GM19395 (cell line): Measurements from ENCODE around the gene ZMYM4.
"Not testable (repeated sequence)": the region's sequence is repeated elsewhere in the genome, so short reads cannot be mapped to it uniquely, and the experiment has no call there.

Experiments used
- ATAC-seq: cut with Tn5 transposase; IDR thresholded peaks from one replicate; pipeline ENCODE4 v1.9.1; 2021; ENCODE audit warnings: mild to moderate bottlenecking, moderate library complexity; ENCODE audit not compliant: unreplicated experiment

The ZMYM4 gene

DNA sequence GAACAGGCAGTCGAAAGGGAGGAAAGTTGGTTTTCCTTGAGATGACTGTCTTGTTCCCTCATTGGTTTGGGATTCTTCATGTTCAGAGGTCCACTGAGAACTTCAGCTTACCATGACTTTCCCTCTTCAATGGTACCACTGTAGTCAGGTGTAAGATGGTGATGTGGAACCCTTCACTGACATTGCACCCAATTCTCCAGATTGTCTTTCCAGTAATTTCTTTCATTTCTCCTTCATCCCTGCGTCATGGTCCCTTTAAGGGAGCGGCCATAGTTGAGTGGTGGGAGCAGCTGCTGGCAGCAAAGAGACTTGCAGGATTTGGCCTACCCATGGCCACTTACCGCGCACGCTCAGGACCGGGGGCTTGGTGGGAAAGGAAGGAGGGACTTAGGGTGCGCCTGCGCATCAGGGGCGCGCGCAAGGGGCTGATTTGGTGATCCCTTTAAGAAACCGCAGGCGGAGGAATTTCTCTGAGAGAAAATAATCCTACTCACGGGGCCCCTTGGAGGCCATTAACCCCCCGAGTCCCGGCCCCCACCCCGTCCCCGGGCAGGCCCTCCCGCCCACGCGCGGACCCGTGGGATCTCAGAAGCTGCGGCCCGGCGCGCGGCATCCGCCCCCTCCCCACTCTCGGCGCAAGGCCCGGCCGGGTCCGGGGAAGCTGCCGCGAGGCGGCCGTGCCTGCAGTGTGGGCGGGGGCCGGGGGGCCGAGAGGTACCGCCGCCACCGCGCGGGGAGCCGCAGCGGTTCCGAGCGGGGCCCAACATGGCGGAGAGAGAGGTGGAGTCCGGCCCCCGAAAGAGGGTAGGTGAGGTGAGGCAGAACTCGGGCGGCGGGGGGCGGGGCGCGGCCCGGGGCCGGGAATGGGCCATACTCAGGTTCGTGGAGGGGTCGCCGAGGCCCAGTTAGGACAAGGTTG is at the start of gene ZMYM4:
ZMYM4 (plus strand) TSS at position 428 of the 919 bp plus-strand sequence; CDS start at position 766, 338 bp downstream.
- ATAC-seq: peak; percentile 87

DNA sequence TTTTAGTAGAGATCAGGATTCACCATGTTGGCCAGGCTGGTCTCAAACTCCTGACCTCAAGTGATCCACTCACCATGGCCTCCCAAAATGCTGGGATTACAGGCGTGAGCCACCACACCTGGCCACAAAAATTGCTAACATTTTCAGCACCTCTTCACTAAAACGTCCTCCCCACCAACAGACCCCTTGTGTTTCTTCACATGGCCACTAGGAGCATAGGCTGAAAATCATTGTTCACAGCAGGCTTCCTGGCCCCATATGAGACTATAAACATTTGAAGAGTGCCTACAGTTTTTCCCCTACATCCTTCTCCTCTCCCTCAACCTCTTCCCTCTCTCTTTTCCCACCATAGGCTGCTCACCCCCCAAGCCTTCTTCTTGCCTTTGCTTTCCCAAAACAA is 47.5 kb upstream of the ZMYM4 start:
- no peak for ATAC-seq

DNA sequence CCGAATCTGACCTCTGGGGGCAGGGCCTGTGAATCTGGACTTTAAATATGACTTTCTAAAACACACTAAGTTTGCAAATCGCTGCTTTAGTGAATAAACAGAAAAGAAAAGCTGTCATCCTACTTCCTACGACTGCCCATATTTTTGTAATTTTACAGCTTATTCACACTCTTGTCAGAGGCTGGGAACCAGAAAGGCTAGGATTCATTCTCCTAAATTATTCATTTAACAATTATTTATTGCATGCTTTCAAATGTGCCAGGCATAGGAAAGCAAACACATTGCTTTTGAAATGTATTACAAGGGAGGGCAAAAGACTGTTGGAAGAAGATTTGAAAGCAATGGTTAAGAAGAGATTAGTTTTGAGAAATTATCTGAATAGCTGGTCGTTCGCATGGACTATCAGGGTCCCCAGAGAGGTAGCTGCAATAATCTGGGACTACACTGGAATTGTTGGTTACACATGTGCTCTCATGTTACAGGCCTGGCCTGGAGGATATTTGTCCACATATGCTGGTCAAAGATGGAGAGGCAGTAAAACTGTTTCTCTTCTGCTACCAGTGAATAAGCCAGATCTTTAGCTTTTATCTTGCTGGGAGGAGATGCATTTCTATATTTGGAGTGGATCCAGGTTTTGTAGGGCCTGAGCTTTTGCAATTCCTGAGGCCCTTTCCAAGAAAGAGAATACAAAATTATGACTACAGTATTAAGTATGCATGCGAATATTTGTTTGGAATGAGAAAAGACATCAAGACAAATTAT is 46.0 kb upstream of the ZMYM4 start:
- ATAC-seq: no peak

DNA sequence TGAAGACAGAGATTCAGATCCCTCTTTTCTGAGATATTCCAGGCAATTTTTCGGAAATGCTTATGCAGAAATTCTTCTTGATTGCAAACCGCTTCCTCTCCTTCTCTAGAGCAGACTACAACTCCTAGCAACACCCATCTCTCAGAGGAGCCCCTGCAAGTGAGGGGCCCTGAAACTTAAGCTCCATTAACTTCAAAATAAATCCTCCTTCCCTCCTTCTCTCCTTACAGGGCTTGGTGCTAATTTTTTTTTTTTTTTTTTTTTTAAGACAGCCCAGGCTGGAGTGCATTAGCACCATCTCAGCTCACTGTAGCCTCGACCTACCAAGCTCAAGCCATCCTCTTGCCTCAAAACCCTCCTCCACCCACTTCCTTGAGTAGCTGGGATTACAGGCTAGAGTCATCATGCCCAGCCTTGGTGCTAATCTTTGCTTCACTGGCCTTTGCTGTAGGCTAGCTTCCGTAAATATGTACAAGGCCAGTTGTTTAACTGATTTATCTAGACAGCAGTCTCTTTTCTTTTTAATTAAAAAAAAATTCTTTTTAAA is 45.4 kb upstream of the ZMYM4 start:
- no peak for ATAC-seq

DNA sequence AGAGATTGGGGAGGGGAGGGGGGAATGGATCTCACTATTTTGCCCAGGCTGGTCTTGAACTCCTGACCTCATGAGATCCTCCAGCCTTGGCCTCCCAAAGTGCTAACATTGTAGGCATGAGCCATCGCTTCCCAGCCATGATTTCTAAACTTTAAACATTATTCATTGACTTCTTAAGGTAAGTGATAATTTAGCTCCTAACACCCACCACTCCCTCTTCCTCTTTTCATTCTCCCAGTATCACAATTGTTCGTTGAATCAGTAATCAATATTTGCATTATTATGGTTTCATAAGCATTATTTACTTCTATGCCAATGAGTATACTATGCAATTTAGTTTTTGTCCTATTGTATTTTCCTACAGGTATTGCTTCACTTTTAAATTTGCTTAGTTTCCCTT is 42.0 kb upstream of the ZMYM4 start:
- ATAC-seq: no peak

DNA sequence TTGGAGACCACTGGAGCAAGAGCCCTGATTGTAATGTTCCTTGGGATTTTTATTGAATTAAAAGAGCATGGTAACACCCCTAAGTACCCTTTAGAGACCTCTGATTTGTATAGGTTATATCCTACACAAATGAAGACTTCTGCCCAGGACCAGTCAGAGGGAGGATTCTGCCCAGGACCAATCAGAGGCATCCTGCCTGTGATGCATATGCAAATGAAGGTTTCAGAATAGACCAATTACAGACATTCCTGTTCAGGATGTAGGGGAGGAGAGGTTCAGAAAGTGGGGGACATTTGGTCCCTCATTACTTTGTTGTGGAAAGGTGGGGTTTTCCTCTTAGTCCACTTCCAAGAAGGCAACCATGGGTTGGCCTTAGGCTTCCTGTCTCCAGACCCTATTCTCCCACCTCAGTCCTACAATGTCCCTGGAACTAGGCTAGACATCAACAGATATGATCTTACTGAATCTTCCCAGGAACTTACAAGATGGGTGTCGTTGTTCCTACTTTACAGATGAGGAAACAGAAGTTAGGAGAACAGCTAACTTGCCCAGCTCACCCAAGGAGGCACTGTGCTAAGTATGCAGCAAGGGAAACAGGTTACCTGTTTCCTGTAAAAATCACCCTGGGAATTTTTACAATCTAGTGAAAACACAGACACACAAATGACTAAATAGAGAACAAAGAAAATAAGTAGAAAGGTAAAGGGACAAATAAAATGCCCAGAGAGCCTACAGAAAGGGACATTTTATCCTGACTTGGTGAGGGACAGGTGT is 38.7 kb upstream of the ZMYM4 start:
- no peak for ATAC-seq

DNA sequence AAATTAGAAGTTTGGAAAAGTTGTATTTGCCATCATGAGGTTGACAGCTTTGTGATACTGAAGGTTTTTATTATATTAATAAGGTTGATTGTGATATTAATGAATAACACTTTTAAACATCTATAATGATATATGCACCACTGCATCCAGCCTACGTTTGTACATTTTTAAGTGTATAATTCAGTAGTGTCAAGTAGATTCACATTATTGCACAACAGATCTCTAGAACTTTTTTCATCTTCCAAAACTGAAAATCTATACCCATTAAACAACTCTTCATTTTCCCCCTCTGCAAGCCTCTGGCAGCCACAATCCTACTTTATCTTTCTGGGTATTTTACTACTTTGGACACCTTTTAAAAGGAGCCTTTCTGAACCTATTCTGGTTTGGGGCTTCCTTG is 37.2 kb upstream of the ZMYM4 start:
- no peak for ATAC-seq

DNA sequence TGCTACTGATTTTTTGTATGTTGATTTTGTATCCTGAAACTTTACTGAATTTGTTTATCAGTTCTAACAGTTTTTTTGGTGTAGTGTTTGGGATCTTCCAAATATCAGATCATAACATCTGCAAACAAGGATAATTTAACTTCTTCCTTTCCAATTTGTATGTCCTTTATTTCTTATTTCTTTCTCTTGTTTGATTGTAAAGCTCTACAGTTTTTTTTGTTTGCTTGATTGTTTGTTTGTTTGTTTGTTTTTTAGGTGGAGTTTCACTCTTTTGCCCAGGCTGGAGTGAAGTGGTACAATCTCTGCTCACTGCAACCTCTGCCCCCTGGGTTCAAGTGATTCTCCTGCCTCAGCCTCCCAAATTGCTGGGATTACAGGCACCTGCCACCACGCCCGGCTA is 31.7 kb upstream of the ZMYM4 start:
- ATAC-seq: not testable (repeated sequence)

DNA sequence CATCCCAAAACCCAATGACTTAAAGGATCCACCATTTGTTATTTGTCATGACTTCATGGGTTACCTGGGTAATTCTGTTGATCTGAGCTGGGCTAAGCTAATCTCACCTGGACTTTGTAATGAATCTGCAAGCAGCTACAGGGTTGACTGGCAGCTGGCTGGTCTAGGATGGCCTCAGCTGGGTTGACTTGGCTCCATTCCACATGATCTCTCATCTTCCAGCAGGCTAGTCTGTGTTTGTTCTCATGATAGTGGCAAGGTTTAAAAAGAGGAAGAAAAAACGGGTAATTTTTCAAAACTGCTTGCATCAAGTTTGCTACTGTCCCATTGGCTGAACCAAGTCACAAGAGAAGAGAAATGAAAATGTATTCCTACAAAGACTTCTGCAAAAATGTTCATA is 24.8 kb upstream of the ZMYM4 start:
- ATAC-seq: no peak

DNA sequence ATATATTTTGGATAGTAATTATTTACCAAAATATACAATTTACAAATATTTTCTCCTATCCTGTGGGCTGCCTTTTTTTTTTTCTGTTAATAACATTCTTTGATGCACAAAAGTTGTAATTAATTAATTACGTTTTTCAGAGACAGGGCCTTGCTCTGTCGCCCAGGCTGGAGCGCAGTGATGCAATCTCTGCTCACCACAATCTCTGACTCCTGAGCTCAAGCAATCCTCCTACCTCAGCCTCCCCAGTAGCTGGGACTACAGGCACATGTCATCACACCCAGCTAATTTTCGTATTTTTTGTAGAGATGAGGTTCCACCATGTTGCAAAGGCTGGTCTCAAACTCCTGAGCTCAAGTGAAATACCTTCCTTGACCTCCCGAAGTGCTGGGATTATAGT is 21.3 kb upstream of the ZMYM4 start:
- ATAC-seq: no peak

DNA sequence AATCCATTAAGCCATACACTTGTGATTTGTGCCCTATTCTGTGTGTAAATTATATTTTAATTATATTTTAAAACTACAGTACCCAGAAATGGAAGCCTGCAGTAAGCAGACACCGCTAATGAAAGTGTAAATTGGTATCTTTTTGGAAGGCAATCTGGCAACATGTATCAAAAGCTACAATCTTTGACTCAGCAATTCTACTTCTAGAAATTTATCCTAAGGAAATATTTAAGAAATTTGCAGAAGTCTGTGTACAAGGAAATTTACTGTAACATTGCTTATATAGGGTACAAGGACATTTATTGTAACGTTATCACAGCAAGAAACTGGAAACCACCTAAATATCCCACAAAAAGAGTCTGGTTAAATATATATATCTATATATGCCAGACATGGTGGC is 14.6 kb upstream of the ZMYM4 start:
- no peak for ATAC-seq

DNA sequence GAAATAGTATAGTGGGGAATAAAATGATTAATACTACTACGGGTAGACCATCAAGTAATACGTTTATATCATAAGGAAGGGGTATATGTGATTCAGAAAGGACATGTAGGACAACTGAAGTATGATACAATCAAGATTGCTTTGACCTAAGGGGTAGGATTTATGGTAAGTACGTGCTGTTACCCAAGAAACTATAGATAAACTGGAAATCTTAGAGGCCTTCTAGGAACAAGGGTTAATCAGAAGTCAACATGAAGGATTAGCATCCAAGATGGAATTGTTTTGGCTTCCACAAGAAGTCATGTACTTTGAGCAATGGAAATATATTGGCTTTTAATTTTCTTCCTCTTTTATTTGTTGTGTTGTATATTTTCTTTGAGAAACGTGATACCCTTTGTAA is 13.2 kb upstream of the ZMYM4 start:
- ATAC-seq: no peak

DNA sequence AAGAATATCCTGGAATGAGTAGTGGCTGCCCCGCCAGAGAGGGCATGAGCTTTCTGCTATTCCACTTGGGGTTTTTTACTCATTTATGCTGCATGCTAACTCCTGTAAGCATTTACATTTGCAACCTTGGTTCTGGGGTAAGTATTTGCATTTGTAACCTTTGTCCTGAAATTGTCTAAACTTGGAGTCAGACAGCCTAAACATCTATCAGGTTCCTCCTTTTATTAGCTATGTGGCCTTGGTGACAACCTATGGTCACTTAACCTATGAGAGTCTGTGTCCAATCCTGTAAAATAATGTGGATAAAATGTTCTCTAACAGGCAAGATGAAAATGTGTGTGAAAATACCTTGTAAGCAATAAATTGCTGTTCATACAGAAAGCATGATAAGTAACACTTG is 8.9 kb upstream of the ZMYM4 start:
- no peak for ATAC-seq

DNA sequence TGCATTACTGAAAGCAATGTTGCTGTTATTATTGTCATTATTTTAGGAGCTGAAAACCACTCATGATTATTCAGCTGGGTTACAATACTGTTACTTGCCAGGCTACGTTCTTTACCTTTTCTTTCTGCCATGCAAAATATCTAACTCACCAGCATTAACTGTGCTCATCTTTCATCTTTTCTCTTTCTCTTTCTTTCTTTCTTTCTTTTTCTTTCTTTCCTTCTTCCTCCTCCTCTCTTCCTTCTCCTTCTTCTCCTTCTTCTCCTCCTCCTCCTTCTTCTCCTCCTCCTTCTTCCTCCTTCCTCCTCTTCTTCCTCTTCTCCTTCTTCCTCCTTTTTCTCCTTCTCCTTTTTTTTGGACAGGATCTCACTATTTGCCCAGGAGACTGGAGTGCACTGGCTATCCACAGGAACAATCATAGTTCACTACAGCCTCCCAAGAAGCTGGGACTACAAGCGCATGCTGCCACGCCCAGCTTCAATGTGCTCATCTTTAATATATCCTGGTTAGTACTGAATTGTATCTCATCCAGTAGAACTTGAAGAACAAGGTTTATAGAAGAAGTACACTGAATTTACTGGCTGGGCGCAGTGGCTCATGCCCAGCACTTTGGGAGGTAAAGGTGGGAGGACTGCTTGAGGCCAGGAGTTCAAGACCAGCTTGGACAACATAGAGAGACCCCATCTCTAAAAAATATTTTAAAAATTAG is 6.9 kb upstream of the ZMYM4 start:
- ATAC-seq: no peak

DNA sequence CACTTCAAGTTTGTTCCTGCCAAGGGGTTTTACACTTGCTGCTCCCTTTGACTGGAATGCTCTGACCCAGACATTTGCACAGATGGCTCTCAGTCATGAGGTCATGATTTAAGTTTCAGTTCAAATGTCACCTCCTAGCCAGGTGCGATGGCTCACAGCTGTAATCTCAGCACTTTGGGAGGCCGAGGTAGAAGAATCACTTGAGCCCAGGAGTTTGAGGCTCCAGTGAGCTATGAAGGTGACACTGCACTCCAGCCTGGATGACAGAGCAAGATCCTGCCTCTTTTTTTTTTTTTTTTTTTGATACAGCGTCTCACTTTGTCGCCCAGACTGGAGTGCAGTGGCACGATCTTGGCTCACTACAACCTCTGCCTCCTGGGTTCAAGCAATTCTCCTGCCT is 4.5 kb upstream of the ZMYM4 start:
- no peak for ATAC-seq

DNA sequence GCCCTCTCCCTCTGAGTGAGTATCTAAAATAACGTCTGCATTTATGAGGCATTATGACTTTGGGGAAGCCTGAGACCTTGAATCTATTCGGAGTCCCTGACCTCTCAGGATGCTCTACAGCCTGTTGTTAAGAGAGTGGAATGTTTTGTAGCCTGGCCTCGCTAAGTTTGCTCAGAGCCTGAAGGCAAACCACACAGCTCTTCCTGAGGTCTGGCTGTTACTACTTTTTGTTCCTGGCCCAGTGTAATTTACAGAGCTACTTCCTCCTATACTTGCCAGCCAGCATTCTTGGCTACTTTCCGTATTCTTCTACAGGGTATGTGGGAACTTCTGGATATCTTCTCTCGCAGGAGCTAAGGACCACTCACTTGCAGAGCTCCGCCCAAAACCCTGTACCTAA is 3.6 kb upstream of the ZMYM4 start:
- no peak for ATAC-seq

DNA sequence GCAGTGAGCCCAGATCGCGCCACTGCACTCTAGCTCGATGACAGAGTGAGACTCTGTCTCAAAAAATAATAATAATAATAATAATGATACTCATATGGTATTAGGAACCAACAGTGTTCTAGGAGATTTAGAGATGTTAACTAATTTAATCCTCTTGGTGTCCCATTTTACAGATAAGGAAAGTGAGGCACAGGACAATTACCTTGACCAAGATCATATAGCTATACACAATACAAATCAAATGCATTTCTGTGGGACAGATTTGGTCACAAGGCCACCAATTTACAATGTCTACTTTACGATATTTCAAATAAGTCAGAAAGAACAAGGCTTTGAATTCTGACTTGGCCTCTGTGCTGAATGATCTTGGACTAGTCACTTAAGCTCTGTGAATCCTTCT is 2.2 kb upstream of the ZMYM4 start:
- no peak for ATAC-seq

DNA sequence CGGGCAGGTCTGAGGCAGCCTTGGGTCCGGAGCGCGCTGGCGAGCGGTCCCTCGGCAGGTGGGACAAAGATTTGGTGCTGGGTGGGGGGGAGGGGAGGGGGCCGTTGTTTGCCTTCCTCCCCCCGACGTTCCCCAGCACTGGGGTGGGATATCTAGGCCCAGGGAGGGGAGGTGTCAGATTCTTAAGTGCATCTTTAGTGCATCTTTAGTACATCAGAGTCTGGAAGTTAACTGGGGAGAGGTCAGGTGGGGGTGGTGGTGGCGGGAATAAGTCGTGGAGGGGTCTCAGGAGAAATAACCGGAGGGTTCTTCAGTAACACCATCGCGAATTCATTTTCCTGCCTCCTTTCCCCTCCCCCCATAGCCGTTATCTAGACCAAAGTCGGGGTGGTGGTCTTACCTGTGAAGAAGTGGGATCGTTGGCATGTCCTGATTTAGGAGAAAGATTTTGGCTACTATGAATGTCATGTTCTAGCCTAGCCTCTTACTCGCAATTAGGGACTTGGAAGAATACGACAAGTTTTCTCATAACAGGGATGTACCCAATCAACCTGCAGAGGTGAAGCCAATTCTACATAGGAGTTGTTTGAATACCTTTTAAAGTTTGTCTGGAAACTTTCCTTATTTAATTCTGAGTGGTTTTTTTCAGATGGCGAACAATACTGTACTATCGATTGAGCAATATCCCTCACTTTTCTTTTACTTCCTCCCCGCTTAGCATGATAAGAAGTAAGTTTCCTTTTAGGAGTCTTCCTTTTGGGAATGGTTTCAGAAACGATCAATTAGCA is 886 bp downstream of the ZMYM4 start:
- no peak for ATAC-seq

DNA sequence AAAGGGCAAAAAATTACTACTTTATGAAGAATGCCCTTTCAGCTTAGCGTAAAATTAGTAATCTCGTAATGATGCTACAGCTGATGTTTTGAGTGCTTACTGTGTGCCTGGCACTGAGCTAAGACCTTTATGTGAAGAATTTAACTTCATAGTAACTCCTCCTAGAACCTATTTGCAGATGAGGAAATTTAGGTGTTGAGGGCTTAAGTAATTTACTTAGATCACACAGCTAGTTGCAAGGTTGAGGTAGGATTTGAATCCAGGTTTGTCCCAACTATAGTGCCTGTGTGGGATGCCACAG is 1.4 kb downstream of the ZMYM4 start:
- no peak for ATAC-seq

DNA sequence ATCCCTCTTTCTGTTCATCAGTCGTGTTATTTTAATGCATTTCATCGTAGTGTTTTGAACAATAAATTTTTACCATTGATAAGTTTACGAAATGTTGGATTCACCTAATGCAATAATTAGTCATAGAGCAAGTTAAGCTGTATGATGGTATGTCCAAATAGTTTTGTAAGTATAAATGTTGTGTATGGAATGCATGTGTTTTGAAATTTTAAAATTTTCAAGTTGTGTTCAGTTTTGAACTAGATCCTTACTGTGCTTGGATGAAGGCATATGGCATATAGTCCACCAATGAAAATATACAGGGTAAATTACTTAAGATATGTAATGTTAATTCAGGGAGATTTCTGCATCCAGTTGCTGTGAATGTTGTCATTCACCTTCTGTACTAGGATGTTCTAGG is 2.3 kb downstream of the ZMYM4 start:
- ATAC-seq: no peak
